Hypothalamus (tissue), 51 donors: ENCODE data around the gene MRPL27.

Experiments used
- DNase-seq, 51 donors: peaks; one replicate each; lab custom pipeline; 2025; lab: John Stamatoyannopoulos, UW

The MRPL27 gene

GRCh38 chr17:50388728-50389127 lies 15.7 kb upstream of the MRPL27 start:
- DNase-seq: no peak

- no peak for DNase-seq
Observed at GRCh38 chr17:50386510-50386909, 13.5 kb upstream of the MRPL27 start.

GRCh38 chr17:50382931-50383330 lies 9.9 kb upstream of the MRPL27 start:
- no peak for DNase-seq

- DNase-seq: no peak
Observed at GRCh38 chr17:50381920-50382319, 8.9 kb upstream of the MRPL27 start.

- no peak for DNase-seq
Observed at GRCh38 chr17:50381260-50381815, 8.4 kb upstream of the MRPL27 start.

- DNase-seq: no peak
Observed at GRCh38 chr17:50380369-50381259, 7.6 kb upstream of the MRPL27 start.

GRCh38 chr17:50379351-50380132 lies 6.6 kb upstream of the MRPL27 start:
- no peak for DNase-seq

GRCh38 chr17:50375858-50376538 lies 3.0 kb upstream of the MRPL27 start:
- DNase-seq: no peak

GRCh38 chr17:50373705-50374104 lies 721 bp upstream of the MRPL27 start:
- no peak for DNase-seq

- no peak for DNase-seq
Observed at GRCh38 chr17:50372222-50372757, 694 bp downstream of the MRPL27 start.

- DNase-seq: no peak
Observed at GRCh38 chr17:50371526-50371925, 1.5 kb downstream of the MRPL27 start.

GRCh38 chr17:50370052-50370451 lies 2.9 kb downstream of the MRPL27 start:
- DNase-seq: no peak

- DNase-seq: no peak
Observed at GRCh38 chr17:50367401-50367800, 5.6 kb downstream of the MRPL27 start.

GRCh38 chr17:50365649-50366393 lies 7.2 kb downstream of the MRPL27 start:
- DNase-seq: no peak

GRCh38 chr17:50365165-50365564 lies 7.8 kb downstream of the MRPL27 start:
- DNase-seq: no peak

GRCh38 chr17:50364715-50365114 lies 8.3 kb downstream of the MRPL27 start:
- no peak for DNase-seq

- no peak for DNase-seq
Observed at GRCh38 chr17:50364061-50364458, 8.9 kb downstream of the MRPL27 start.

GRCh38 chr17:50363217-50364060 lies 9.5 kb downstream of the MRPL27 start:
- peak in 45 of 51 donors; percentile 15 to 92 (median 68) for DNase-seq

- no peak for DNase-seq
Observed at GRCh38 chr17:50362661-50363060, 10.3 kb downstream of the MRPL27 start.
